ENCODE measurements around the gene GHRHR.

GHRHR gene

DNA sequence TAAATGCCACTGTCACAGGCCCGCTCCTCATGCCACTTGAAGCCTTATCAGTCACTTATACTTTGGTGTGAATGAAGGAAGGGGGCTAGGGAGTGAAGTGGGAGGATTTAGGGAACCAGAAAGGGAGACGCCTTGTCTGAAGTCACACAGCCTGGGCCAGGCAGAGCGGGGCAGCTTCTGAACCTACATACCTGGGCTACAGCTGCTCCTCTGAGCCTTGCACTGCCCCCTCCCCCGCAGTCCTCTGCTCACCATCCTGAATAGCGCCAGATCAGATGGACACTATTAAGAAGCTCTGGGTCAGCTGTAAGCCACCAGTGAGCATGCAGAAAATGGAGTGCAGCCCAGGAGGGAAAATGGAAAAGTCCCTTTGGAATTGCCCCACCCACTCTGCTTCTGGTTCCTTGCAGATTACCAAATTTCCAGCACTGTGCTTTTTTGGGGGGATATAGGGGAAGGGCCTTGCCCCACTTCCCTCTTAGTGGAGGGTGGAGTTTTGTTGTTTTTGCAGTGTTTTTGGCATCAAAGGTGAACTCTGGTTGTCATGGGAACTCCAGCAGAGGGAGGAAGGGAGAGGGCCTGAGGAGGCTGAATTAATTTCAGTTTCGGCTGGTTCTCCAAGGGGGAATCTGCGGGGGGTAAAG, 53.4 kb downstream of the GHRHR start:
- Histone ChIP-seq H3K36me3 (ENCODE audit: control insufficient read depth in 1 of 2, insufficient read depth in 2 of 2, low read length in 2 of 2) (no peaks in the 10 kb centered on the region), H3K4me3 (ENCODE audit: low read depth in 1 of 2, low read length in 2 of 2) (no peak overlapping the region), H3K4me1 (ENCODE audit: control insufficient read depth in 1 of 2, insufficient read depth in 2 of 2, low read length in 2 of 2) (no peaks in the 10 kb centered on the region), H3K27ac (ENCODE audit: low read depth, low read length) (no peak overlapping the region), H3K9ac (ENCODE audit: low read depth in 1 of 2, low read length in 2 of 2) (no peak overlapping the region), H3K9me3 (ENCODE audit: control insufficient read depth in 1 of 2, low read length in 2 of 2) (no peaks in the 10 kb centered on the region), H3K27me3 (ENCODE audit: control insufficient read depth in 1 of 2, insufficient read depth in 2 of 2, low read length in 2 of 2) (peaks cover 0 to 5% of the 10 kb centered on the region in 2 donors)

- Histone ChIP-seq H3K9me3 (ENCODE audit: control insufficient read depth in 1 of 2, low read length in 2 of 2) (no peaks in the 10 kb centered on the region), H3K4me1 (ENCODE audit: control insufficient read depth in 1 of 2, insufficient read depth in 2 of 2, low read length in 2 of 2) (no peaks in the 10 kb centered on the region), H3K27ac (ENCODE audit: low read depth, low read length) (no peak overlapping the region), H3K27me3 (ENCODE audit: control insufficient read depth in 1 of 2, insufficient read depth in 2 of 2, low read length in 2 of 2) (peaks cover 0 to 5% of the 10 kb centered on the region in 2 donors), H3K36me3 (ENCODE audit: control insufficient read depth in 1 of 2, insufficient read depth in 2 of 2, low read length in 2 of 2) (no peaks in the 10 kb centered on the region), H3K9ac (ENCODE audit: low read depth in 1 of 2, low read length in 2 of 2) (no peak overlapping the region), H3K4me3 (ENCODE audit: low read depth in 1 of 2, low read length in 2 of 2) (no peak overlapping the region)
Measured at GRCh38 chr7:31017721-31018120, 54.0 kb downstream of the GHRHR start.

DNA sequence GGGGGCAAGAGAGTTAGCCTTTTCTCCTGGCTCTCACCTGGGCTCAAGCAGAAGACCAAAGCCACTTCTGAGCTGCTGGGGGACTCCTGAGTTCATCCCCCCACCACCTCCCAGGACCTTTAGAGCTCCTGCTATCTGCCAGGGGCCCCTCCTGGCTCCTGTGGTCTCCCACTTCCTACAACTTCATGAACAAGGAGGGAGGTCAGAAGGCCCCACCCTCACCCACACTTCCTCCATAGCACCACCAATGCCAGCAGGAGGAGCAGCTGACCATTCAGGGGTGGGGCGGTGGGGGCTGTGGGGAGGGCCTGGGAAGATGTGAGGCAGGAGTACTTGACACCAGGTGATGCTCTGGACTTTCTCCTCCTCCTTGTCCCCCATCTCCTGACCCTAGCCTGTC, 55.8 kb downstream of the GHRHR start:
- H3K9ac ChIP-seq (ENCODE audit: low read depth in 1 of 2, low read length in 2 of 2) = no peak overlapping the region
- H3K27me3 ChIP-seq (ENCODE audit: control insufficient read depth in 1 of 2, insufficient read depth in 2 of 2, low read length in 2 of 2) = peaks cover 0 to 5% of the 10 kb centered on the region in 2 donors
- H3K4me1 ChIP-seq (ENCODE audit: control insufficient read depth in 1 of 2, insufficient read depth in 2 of 2, low read length in 2 of 2) = no peaks in the 10 kb centered on the region
- H3K9me3 ChIP-seq (ENCODE audit: control insufficient read depth in 1 of 2, low read length in 2 of 2) = no peaks in the 10 kb centered on the region
- H3K36me3 ChIP-seq (ENCODE audit: control insufficient read depth in 1 of 2, insufficient read depth in 2 of 2, low read length in 2 of 2) = no peaks in the 10 kb centered on the region
- no peak overlapping the region for H3K4me3 ChIP-seq (ENCODE audit: low read depth in 1 of 2, low read length in 2 of 2)
- no peak overlapping the region for H3K27ac ChIP-seq (ENCODE audit: low read depth, low read length)

GRCh38 chr7:31020161-31020560, 56.4 kb downstream of the GHRHR start:
- no peaks in the 10 kb centered on the region for H3K9me3 ChIP-seq (ENCODE audit: control insufficient read depth in 1 of 2, low read length in 2 of 2)
- no peak overlapping the region for H3K4me3 ChIP-seq (ENCODE audit: low read depth in 1 of 2, low read length in 2 of 2)
- H3K36me3 ChIP-seq (ENCODE audit: control insufficient read depth in 1 of 2, insufficient read depth in 2 of 2, low read length in 2 of 2) = no peaks in the 10 kb centered on the region
- peaks cover 0 to 5% of the 10 kb centered on the region in 2 donors for H3K27me3 ChIP-seq (ENCODE audit: control insufficient read depth in 1 of 2, insufficient read depth in 2 of 2, low read length in 2 of 2)
- no peaks in the 10 kb centered on the region for H3K4me1 ChIP-seq (ENCODE audit: control insufficient read depth in 1 of 2, insufficient read depth in 2 of 2, low read length in 2 of 2)
- H3K9ac ChIP-seq (ENCODE audit: low read depth in 1 of 2, low read length in 2 of 2) = no peak overlapping the region
- no peak overlapping the region for H3K27ac ChIP-seq (ENCODE audit: low read depth, low read length)

DNA sequence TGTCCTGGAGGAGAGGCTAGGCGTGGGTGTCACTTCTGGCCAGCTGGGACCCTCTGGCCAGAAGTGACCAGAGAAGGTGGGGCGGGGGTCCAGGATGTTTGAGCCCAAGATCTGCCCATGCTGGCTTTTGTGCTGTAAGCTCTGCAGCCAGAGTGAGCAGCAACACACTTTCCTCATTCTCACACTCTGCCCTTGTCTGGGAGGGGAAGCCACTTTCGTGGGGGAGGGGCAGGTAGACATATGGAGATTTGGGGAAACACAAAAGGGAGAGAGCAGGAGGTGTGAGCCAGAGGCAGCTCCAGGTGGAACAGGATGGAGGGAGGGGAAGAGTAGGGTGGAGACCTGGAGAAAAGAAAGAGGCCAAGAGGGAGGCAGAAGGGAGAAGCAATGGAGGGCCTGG, 56.9 kb downstream of the GHRHR start:
- Histone ChIP-seq H3K27ac (ENCODE audit: low read depth, low read length) (no peak overlapping the region), H3K36me3 (ENCODE audit: control insufficient read depth in 1 of 2, insufficient read depth in 2 of 2, low read length in 2 of 2) (no peaks in the 10 kb centered on the region), H3K4me1 (ENCODE audit: control insufficient read depth in 1 of 2, insufficient read depth in 2 of 2, low read length in 2 of 2) (no peaks in the 10 kb centered on the region)

GRCh38 chr7:31022117-31022516, 58.4 kb downstream of the GHRHR start:
- H3K27me3 ChIP-seq (ENCODE audit: control insufficient read depth in 1 of 2, insufficient read depth in 2 of 2, low read length in 2 of 2) = no peaks in the 10 kb centered on the region

More for the DNA sequence above, 56.9 kb downstream of the GHRHR start:
- H3K9ac ChIP-seq (ENCODE audit: low read depth in 1 of 2, low read length in 2 of 2) = no peak overlapping the region
- H3K9me3 ChIP-seq (ENCODE audit: control insufficient read depth in 1 of 2, low read length in 2 of 2) = no peaks in the 10 kb centered on the region
- peaks cover 0 to 3% of the 10 kb centered on the region in 2 donors for H3K27me3 ChIP-seq (ENCODE audit: control insufficient read depth in 1 of 2, insufficient read depth in 2 of 2, low read length in 2 of 2)
- no peak overlapping the region for H3K4me3 ChIP-seq (ENCODE audit: low read depth in 1 of 2, low read length in 2 of 2)

DNA sequence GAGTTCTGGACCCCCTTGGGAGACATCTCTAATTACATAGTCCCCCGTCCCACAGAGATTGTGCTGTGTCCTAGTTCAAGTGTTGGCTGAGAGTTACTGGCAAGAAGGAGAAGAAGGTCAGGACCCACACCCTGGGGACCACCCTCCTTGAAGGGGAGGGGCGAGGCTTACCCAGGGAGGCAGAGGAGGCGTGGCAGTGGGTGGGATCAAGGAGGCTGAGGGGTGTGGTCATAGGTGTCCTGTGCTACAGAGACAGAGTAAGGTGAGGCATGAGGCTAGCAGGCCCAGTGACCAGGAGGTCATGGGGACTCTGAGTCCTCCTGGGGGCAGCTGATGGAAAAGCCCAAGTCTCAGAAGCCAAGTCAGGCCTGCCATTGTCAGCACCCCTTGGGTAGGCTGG, 59.0 kb downstream of the GHRHR start:
- no peaks in the 10 kb centered on the region for H3K36me3 ChIP-seq (ENCODE audit: control insufficient read depth in 1 of 2, insufficient read depth in 2 of 2, low read length in 2 of 2)
- no peak overlapping the region for H3K27ac ChIP-seq (ENCODE audit: low read depth, low read length)
- no peak overlapping the region for H3K4me3 ChIP-seq (ENCODE audit: low read depth in 1 of 2, low read length in 2 of 2)
- no peak overlapping the region for H3K9ac ChIP-seq (ENCODE audit: low read depth in 1 of 2, low read length in 2 of 2)
- H3K4me1 ChIP-seq (ENCODE audit: control insufficient read depth in 1 of 2, insufficient read depth in 2 of 2, low read length in 2 of 2) = no peaks in the 10 kb centered on the region
- no peaks in the 10 kb centered on the region for H3K27me3 ChIP-seq (ENCODE audit: control insufficient read depth in 1 of 2, insufficient read depth in 2 of 2, low read length in 2 of 2)
- no peaks in the 10 kb centered on the region for H3K9me3 ChIP-seq (ENCODE audit: control insufficient read depth in 1 of 2, low read length in 2 of 2)

More at GRCh38 chr7:31022117-31022516, 58.4 kb downstream of the GHRHR start:
- no peak overlapping the region for H3K9ac ChIP-seq (ENCODE audit: low read depth in 1 of 2, low read length in 2 of 2)
- H3K27ac ChIP-seq (ENCODE audit: low read depth, low read length) = no peak overlapping the region
- H3K9me3 ChIP-seq (ENCODE audit: control insufficient read depth in 1 of 2, low read length in 2 of 2) = no peaks in the 10 kb centered on the region
- H3K4me3 ChIP-seq (ENCODE audit: low read depth in 1 of 2, low read length in 2 of 2) = no peak overlapping the region
- no peaks in the 10 kb centered on the region for H3K36me3 ChIP-seq (ENCODE audit: control insufficient read depth in 1 of 2, insufficient read depth in 2 of 2, low read length in 2 of 2)
- no peaks in the 10 kb centered on the region for H3K4me1 ChIP-seq (ENCODE audit: control insufficient read depth in 1 of 2, insufficient read depth in 2 of 2, low read length in 2 of 2)

GRCh38 chr7:31023877-31024276, 60.1 kb downstream of the GHRHR start:
- Histone ChIP-seq H3K4me1 (ENCODE audit: control insufficient read depth in 1 of 2, insufficient read depth in 2 of 2, low read length in 2 of 2) (no peaks in the 10 kb centered on the region), H3K27ac (ENCODE audit: low read depth, low read length) (no peak overlapping the region), H3K9ac (ENCODE audit: low read depth in 1 of 2, low read length in 2 of 2) (no peak overlapping the region), H3K9me3 (ENCODE audit: control insufficient read depth in 1 of 2, low read length in 2 of 2) (no peaks in the 10 kb centered on the region), H3K27me3 (ENCODE audit: control insufficient read depth in 1 of 2, insufficient read depth in 2 of 2, low read length in 2 of 2) (no peaks in the 10 kb centered on the region), H3K36me3 (ENCODE audit: control insufficient read depth in 1 of 2, insufficient read depth in 2 of 2, low read length in 2 of 2) (no peaks in the 10 kb centered on the region), H3K4me3 (ENCODE audit: low read depth in 1 of 2, low read length in 2 of 2) (no peak overlapping the region)

- H3K4me3 ChIP-seq (ENCODE audit: low read depth in 1 of 2, low read length in 2 of 2) = no peak overlapping the region
- no peaks in the 10 kb centered on the region for H3K27me3 ChIP-seq (ENCODE audit: control insufficient read depth in 1 of 2, insufficient read depth in 2 of 2, low read length in 2 of 2)
- no peaks in the 10 kb centered on the region for H3K9me3 ChIP-seq (ENCODE audit: control insufficient read depth in 1 of 2, low read length in 2 of 2)
- H3K9ac ChIP-seq (ENCODE audit: low read depth in 1 of 2, low read length in 2 of 2) = no peak overlapping the region
- no peak overlapping the region for H3K27ac ChIP-seq (ENCODE audit: low read depth, low read length)
- H3K36me3 ChIP-seq (ENCODE audit: control insufficient read depth in 1 of 2, insufficient read depth in 2 of 2, low read length in 2 of 2) = no peaks in the 10 kb centered on the region
- no peaks in the 10 kb centered on the region for H3K4me1 ChIP-seq (ENCODE audit: control insufficient read depth in 1 of 2, insufficient read depth in 2 of 2, low read length in 2 of 2)
Measured at GRCh38 chr7:31027161-31027965, 63.6 kb downstream of the GHRHR start.

DNA sequence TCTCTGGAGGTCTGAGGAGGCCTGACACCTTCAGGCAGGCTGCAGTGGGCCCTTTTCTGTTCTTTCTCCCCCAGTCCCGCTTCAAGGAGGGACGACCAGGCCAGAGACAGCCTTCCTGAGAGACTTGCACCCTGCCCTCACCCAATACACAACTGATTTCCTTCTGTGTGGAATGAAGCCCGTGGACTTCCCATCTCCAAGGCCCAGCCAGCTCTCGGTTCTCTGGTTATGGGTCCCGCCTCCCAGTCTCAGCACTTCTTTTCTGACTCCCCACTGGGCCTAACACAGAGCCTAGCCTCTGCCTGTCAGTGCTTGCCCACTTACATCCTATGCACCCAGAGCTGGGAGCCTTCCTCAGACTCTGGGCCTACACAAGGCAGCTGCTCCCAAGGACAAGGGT, 64.3 kb downstream of the GHRHR start:
- Histone ChIP-seq H3K27ac (ENCODE audit: low read depth, low read length) (no peak overlapping the region), H3K4me3 (ENCODE audit: low read depth in 1 of 2, low read length in 2 of 2) (no peak overlapping the region), H3K4me1 (ENCODE audit: control insufficient read depth in 1 of 2, insufficient read depth in 2 of 2, low read length in 2 of 2) (no peaks in the 10 kb centered on the region), H3K9ac (ENCODE audit: low read depth in 1 of 2, low read length in 2 of 2) (no peak overlapping the region), H3K36me3 (ENCODE audit: control insufficient read depth in 1 of 2, insufficient read depth in 2 of 2, low read length in 2 of 2) (no peaks in the 10 kb centered on the region), H3K27me3 (ENCODE audit: control insufficient read depth in 1 of 2, insufficient read depth in 2 of 2, low read length in 2 of 2) (no peaks in the 10 kb centered on the region), H3K9me3 (ENCODE audit: control insufficient read depth in 1 of 2, low read length in 2 of 2) (no peaks in the 10 kb centered on the region)
